Jurkat, Clone E6-1 (cell line): ENCODE results near the gene HPF1.
"Not testable (repeated sequence)": the region's sequence is repeated elsewhere in the genome, so short reads cannot be mapped to it uniquely, and the experiment has no call there.

Experiments used
- DNase-seq: peaks from one replicate; pipeline ENCODE4 v3.0.0-alpha.2; 2011; ENCODE audit warnings: low read depth, low spot score
- H3K4me3 ChIP-seq: 2 replicates; pipeline ENCODE4 v1.5.1; 2011; ENCODE audit warnings: mild to moderate bottlenecking, low read length, control low read depth, moderate library complexity

The HPF1 gene

GRCh38 chr4:169745291-169745690, 12.5 kb downstream of the HPF1 start:
- no peak overlapping the region for H3K4me3 ChIP-seq
- DNase-seq = no peak

- no peak overlapping the region for H3K4me3 ChIP-seq
- no peak for DNase-seq
Observed at GRCh38 chr4:169744601-169745000, 13.1 kb downstream of the HPF1 start.

- H3K4me3 ChIP-seq = no peak overlapping the region
- no peak for DNase-seq
Observed at GRCh38 chr4:169741569-169741968, 16.2 kb downstream of the HPF1 start.

- not testable (repeated sequence) for H3K4me3 ChIP-seq, DNase-seq
Observed at GRCh38 chr4:169738604-169739003, 19.1 kb downstream of the HPF1 start.

GRCh38 chr4:169730564-169730963, 27.2 kb downstream of the HPF1 start:
- no peak for DNase-seq
- no peak overlapping the region for H3K4me3 ChIP-seq

GRCh38 chr4:169727616-169728015, 30.1 kb downstream of the HPF1 start:
- no peak overlapping the region for H3K4me3 ChIP-seq
- DNase-seq = no peak

GRCh38 chr4:169724260-169724659, 33.5 kb downstream of the HPF1 start:
- no peak for DNase-seq
- H3K4me3 ChIP-seq = no peak overlapping the region

- H3K4me3 ChIP-seq = no peak overlapping the region
- DNase-seq = peak; percentile 37
Observed at GRCh38 chr4:169723207-169723965, 34.4 kb downstream of the HPF1 start.

- no peak overlapping the region for H3K4me3 ChIP-seq
- peak; percentile 7 for DNase-seq
Observed at GRCh38 chr4:169720529-169720928, 37.2 kb downstream of the HPF1 start.

GRCh38 chr4:169716677-169717076, 41.1 kb downstream of the HPF1 start:
- no peak for DNase-seq
- H3K4me3 ChIP-seq = no peak overlapping the region

GRCh38 chr4:169715826-169716225, 41.9 kb downstream of the HPF1 start:
- no peak overlapping the region for H3K4me3 ChIP-seq
- DNase-seq = no peak

GRCh38 chr4:169707958-169708643, 49.6 kb downstream of the HPF1 start:
- no peak overlapping the region for H3K4me3 ChIP-seq
- DNase-seq = no peak

- no peak overlapping the region for H3K4me3 ChIP-seq
- DNase-seq = no peak
Observed at GRCh38 chr4:169698331-169698730, 59.4 kb downstream of the HPF1 start.

GRCh38 chr4:169690787-169691186, 67.0 kb downstream of the HPF1 start:
- no peak for DNase-seq
- H3K4me3 ChIP-seq = no peak overlapping the region

- H3K4me3 ChIP-seq = no peak overlapping the region
- no peak for DNase-seq
Observed at GRCh38 chr4:169689681-169690080, 68.1 kb downstream of the HPF1 start.

- no peak overlapping the region for H3K4me3 ChIP-seq
- no peak for DNase-seq
Observed at GRCh38 chr4:169682372-169683047, 75.2 kb downstream of the HPF1 start.
